ENCODE results near the gene RNF10. TPM values are rescaled to one million over a fixed set of nuclear protein-coding genes. Genes with fewer than 3 reads are reported as not detected.

RNF10 gene
- total and polyA plus RNA-seq, 10 donors, result 101 to 428 (median 227) TPM

DNA sequence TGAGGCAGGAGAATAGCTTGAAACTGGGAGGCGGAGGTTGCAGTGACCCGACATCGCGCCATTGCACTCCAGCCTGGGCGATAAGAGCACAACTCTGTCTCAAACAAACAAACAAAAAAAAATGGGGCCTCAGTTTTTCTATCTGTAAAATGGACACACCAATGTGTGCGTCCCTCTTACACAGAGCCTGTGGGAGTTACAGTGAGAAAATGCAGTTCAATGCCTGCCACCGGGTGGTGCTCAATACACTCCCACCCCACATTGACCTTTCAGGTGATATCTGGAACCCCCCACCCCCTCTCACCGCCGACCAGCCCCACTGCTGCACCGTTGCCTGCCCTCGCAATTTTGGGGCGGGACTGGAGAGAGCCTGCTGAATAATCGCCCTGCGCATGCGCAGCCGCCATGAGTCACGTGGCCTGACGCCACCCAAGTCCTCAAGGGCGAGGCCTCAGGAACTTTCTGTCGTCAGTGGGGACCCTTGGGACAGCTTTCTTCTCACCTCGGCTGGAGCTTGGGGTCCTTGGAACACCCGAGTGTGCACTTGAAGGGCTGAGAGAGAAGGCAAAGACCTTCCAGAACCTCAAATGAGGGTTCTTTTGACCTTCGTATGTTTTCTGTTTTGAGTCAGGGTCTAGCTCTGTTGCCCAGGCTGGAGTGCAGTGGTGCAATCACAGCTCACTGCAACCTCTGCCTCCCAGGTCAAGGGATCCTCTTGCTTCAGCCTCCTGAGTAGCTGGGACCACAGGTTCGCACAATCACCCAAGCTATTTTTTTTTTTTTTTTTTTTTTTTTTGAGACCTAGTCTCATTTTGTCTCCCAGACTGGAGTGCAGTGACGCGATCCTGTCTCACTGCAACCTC is 91.6 kb downstream of the RNF10 start:
- TF ChIP-seq, protein P1, sequence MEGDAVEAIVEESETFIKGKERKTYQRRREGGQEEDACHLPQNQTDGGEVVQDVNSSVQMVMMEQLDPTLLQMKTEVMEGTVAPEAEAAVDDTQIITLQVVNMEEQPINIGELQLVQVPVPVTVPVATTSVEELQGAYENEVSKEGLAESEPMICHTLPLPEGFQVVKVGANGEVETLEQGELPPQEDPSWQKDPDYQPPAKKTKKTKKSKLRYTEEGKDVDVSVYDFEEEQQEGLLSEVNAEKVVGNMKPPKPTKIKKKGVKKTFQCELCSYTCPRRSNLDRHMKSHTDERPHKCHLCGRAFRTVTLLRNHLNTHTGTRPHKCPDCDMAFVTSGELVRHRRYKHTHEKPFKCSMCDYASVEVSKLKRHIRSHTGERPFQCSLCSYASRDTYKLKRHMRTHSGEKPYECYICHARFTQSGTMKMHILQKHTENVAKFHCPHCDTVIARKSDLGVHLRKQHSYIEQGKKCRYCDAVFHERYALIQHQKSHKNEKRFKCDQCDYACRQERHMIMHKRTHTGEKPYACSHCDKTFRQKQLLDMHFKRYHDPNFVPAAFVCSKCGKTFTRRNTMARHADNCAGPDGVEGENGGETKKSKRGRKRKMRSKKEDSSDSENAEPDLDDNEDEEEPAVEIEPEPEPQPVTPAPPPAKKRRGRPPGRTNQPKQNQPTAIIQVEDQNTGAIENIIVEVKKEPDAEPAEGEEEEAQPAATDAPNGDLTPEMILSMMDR (IDR thresholded peaks at IDR 0.05 in 8 of 11, conservative IDR thresholded peaks at IDR 0.05 in 3 of 11), result peak in 5 of 11 experiments; percentile 10 to 22 (median 18)
- TF ChIP-seq POLR2A (IDR thresholded peaks at IDR 0.05) (no peak), POLR2AphosphoS5 (IDR thresholded peaks at IDR 0.05) (no peak)
- Histone ChIP-seq H3K27me3 (replicated peaks in 1 of 7) (peaks cover 0 to 4% (median 0%) of the 10 kb centered on the region in 7 donors), H3K4me3 (no peak overlapping the region), H3K27ac (no peak overlapping the region), H3K36me3 (no peaks in the 10 kb centered on the region), H3K9me3 (no peaks in the 10 kb centered on the region), H3K4me1 (no peaks in the 10 kb centered on the region)
- DNase-seq, result no peak
- WGBS, 5 donors, result 75 to 84% (median 79%) methylated on average over 26 of the region's 26 CpGs
- intact Hi-C loops (cut with DNase I; ENCODE audit: low total_unique reads), result no loop called here

Small RNA genes within 50 kb of the gene (small RNA-seq; reads per million reads assigned to genes)
- gene RF00019, result 0 reads per million in 4 donors

Other genes with a start within 250 kb of the RNF10 start
- over 10,000 TPM in 4 of 7 donors, under 1 TPM in 3; under 0.01 to 20,748 (median 15,186) TPM for gene RNU4-2, start 242.5 kb upstream of the RNF10 start, total RNA-seq
- not detected for gene RNU4-2, start 242.5 kb upstream of the RNF10 start, polyA plus RNA-seq
- 1,000 to 10,000 TPM in 4 of 7 donors, under 1 TPM in 2, not detected in 1; under 0.01 to 7,358 (median 2,736) TPM for gene RNU4-1, start 241.1 kb upstream of the RNF10 start, total RNA-seq
- not detected for gene RNU4-1, start 241.1 kb upstream of the RNF10 start, polyA plus RNA-seq
- gene SIRT4, start 232.0 kb upstream of the RNF10 start, total RNA-seq, result 1 to 10 TPM in 6 of 7 donors, under 1 TPM in 1; 0.66 to 2.6 (median 1.7) TPM
- 1 to 10 TPM; 1.2 to 1.4 (median 1.3) TPM for gene SIRT4, start 232.0 kb upstream of the RNF10 start, polyA plus RNA-seq
- gene PLA2G1B, start 206.6 kb upstream of the RNF10 start, total RNA-seq, result 1 to 10 TPM in 3 of 7 donors, not detected in 4; 1.1 to 1.9 (median 1.4) TPM
- gene PLA2G1B, start 206.6 kb upstream of the RNF10 start, polyA plus RNA-seq, result under 1 TPM; 0.29 to 0.83 (median 0.56) TPM
- under 1 TPM in 1 of 7 donors, not detected in 6; 0.35 TPM for gene MSI1, start 165.2 kb upstream of the RNF10 start, total RNA-seq
- under 1 TPM in 2 of 3 donors, not detected in 1; 0.02 to 0.03 TPM for gene MSI1, start 165.2 kb upstream of the RNF10 start, polyA plus RNA-seq
- 100 to 1,000 TPM; 182 to 427 (median 190) TPM for gene COX6A1, start 96.2 kb upstream of the RNF10 start, total RNA-seq
- 100 to 1,000 TPM; 382 to 551 (median 480) TPM for gene COX6A1, start 96.2 kb upstream of the RNF10 start, polyA plus RNA-seq
- 10 to 100 TPM; 10.2 to 15.9 (median 12.9) TPM for gene TRIAP1, start 88.0 kb upstream of the RNF10 start, total RNA-seq
- 10 to 100 TPM; 31.0 to 35.9 (median 34.1) TPM for gene TRIAP1, start 88.0 kb upstream of the RNF10 start, polyA plus RNA-seq
- gene GATC, start 87.9 kb upstream of the RNF10 start, total RNA-seq, result 10 to 100 TPM; 16.1 to 26.0 (median 23.3) TPM
- gene GATC, start 87.9 kb upstream of the RNF10 start, polyA plus RNA-seq, result 10 to 100 TPM in 1 of 3 donors, 1 to 10 TPM in 2; 7.0 to 12.4 (median 8.9) TPM
- gene SRSF9, start 64.6 kb upstream of the RNF10 start, total RNA-seq, result 100 to 1,000 TPM; 107 to 166 (median 142) TPM
- gene SRSF9, start 64.6 kb upstream of the RNF10 start, polyA plus RNA-seq, result 100 to 1,000 TPM; 119 to 160 (median 143) TPM
- gene DYNLL1, start 38.2 kb upstream of the RNF10 start, total RNA-seq, result 100 to 1,000 TPM in 6 of 7 donors, 10 to 100 TPM in 1; 84.1 to 220 (median 152) TPM
- 100 to 1,000 TPM; 164 to 338 (median 313) TPM for gene DYNLL1, start 38.2 kb upstream of the RNF10 start, polyA plus RNA-seq
- gene COQ5, start 5.2 kb upstream of the RNF10 start, total RNA-seq, result 10 to 100 TPM; 18.6 to 24.0 (median 20.2) TPM
- 10 to 100 TPM; 29.2 to 34.6 (median 32.5) TPM for gene COQ5, start 5.2 kb upstream of the RNF10 start, polyA plus RNA-seq
- 10 to 100 TPM; 28.1 to 54.0 (median 40.1) TPM for gene POP5, start 47.0 kb downstream of the RNF10 start, total RNA-seq
- 10 to 100 TPM; 77.6 to 84.1 (median 78.5) TPM for gene POP5, start 47.0 kb downstream of the RNF10 start, polyA plus RNA-seq
- 1 to 10 TPM in 1 of 7 donors, under 1 TPM in 5, not detected in 1; 0.27 to 1.2 (median 0.60) TPM for gene CABP1, start 106.3 kb downstream of the RNF10 start, total RNA-seq
- gene CABP1, start 106.3 kb downstream of the RNF10 start, polyA plus RNA-seq, result 1 to 10 TPM in 1 of 3 donors, under 1 TPM in 2; 0.49 to 2.8 (median 0.57) TPM
- gene MLEC, start 152.8 kb downstream of the RNF10 start, total RNA-seq, result 100 to 1,000 TPM in 1 of 7 donors, 10 to 100 TPM in 6; 60.1 to 117 (median 78.5) TPM
- gene MLEC, start 152.8 kb downstream of the RNF10 start, polyA plus RNA-seq, result 10 to 100 TPM in 2 of 3 donors, 1 to 10 TPM in 1; 7.7 to 22.6 (median 10.9) TPM
- 10 to 100 TPM; 13.0 to 32.2 (median 29.8) TPM for gene UNC119B, start 176.1 kb downstream of the RNF10 start, total RNA-seq
- gene UNC119B, start 176.1 kb downstream of the RNF10 start, polyA plus RNA-seq, result 10 to 100 TPM in 1 of 3 donors, 1 to 10 TPM in 2; 5.5 to 17.3 (median 8.1) TPM
- 10 to 100 TPM; 21.4 to 55.1 (median 35.1) TPM for gene ACADS, start 191.5 kb downstream of the RNF10 start, total RNA-seq
- 10 to 100 TPM; 21.2 to 66.4 (median 40.1) TPM for gene ACADS, start 191.5 kb downstream of the RNF10 start, polyA plus RNA-seq